GM18508 (cell line): ENCODE measurements around the gene AP3B1.

Source experiments
- ATAC-seq: cut with Tn5 transposase; IDR thresholded peaks from one replicate; pipeline ENCODE4 v1.9.1; 2021; ENCODE audit warnings: moderate number of reproducible peaks; ENCODE audit not compliant: insufficient read depth, unreplicated experiment

AP3B1 gene

DNA sequence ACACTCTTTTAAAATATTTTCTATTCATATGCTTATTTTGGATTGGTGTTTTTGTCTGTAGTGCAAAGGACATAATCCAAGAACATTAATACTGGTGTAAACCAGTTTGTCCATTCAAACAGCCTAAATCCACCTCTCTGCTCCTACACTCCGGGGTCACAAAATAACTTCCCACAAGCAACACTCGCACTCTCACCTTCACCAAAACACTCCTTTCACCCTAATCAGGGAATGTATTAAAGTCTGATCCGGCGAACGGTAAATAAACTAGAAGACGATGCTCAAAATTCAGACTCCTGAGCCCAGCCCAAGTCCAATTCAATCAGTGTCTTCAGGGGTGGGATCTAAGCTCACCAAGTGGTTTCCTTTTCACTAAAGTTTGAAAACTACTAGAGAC, 649 bp downstream of the AP3B1 start:
- no peak for ATAC-seq

- no peak for ATAC-seq
Measured at GRCh38 chr5:78291687-78292086, 2.8 kb downstream of the AP3B1 start.

DNA sequence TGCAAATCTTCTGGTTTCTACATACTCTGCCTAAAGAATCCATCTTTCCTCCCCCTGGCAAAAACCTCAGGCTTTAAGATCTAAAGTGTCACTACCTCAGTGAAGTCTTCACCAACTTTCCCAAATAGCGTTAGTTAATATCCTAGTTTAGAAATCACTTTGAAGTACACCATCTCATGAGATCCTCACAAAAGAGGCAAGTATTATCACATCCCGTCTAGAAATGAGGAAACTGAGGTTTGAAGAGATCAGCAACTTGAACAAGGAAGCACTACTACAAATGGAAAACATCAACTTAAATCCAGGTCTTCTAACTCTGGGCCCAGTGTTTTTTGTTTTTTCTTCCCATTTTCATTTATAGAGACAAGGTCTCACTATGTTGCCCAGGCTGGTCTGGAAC, 4.6 kb downstream of the AP3B1 start:
- ATAC-seq, result no peak

DNA sequence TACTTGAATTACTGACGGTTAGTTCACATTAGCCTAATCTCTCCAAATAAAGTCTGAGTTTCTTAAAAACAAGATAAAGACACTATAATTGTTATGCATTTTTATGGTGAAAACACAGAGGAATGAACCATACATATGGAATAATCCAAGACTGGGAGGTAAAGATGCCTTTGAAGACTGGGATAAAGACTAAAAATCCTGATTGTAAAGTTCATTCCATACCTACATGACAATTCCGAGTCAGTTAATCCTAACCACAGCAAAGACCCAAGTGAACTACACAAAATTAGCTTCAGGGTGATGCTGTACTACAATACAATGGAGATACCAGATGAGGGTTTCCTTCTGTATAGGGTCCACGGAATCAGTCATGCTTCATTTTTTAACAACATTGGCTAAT, 6.3 kb downstream of the AP3B1 start:
- ATAC-seq, result no peak

DNA sequence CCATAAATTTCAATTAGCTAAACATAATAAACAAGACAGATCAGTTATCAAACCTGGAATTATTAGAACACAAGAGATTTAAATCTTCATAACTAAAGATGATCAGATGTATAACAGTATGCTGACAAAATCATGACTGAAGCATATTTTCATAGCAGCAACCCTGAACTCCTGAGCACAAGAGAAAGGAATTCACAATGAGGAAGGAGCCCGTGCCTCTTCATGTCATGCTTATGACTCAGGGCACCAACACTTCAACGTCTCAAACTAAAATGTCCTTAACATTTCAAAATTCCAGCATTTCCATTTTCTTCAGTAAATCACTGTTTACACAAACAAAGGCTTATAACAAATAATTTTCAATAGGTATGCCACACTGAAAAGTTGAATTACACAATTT, 6.7 kb downstream of the AP3B1 start:
- ATAC-seq, result no peak

- ATAC-seq, result no peak
Measured at GRCh38 chr5:78287169-78287568, 7.3 kb downstream of the AP3B1 start.

DNA sequence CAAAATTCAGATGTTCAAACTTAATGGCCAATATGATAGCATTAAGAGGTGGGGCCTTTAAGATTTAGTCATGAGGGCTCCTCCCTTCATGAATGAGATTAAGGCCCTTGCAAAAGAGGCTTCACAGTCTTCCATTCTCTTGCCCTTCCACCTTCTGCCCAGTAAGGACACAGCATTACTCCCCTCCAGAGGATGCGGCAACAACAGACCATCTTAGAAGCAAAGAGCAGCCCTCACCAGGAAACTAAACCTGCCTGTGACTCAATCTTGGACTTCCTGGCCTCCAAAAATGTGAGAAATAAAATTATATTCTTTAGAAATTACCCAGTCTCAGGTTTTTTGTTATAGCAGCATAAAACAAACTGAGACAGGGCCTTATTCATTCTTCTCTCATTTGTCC, 8.2 kb downstream of the AP3B1 start:
- no peak for ATAC-seq

- no peak for ATAC-seq
Measured at GRCh38 chr5:78283802-78284201, 10.7 kb downstream of the AP3B1 start.

GRCh38 chr5:78283105-78283504, 11.4 kb downstream of the AP3B1 start:
- no peak for ATAC-seq

GRCh38 chr5:78280261-78280660, 14.2 kb downstream of the AP3B1 start:
- no peak for ATAC-seq

GRCh38 chr5:78279194-78279593, 15.3 kb downstream of the AP3B1 start:
- no peak for ATAC-seq

DNA sequence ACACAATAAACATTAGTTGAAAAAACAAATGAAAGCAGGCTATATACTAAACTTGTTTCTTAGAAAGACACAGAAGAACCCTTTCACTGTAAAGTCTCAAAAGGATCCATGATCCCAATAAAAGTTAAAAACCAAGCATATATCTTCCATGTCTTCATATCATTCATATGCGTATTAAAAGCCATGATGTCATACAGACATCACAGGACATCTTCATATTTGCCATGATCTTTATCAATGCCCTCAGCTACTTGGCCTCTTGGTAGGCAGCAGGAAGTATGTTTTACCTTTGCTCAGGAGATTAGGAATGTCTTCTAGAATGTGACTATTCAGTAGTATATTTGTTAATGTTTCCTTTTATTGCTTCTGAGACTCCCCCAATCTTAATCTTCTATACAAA, 16.8 kb downstream of the AP3B1 start:
- ATAC-seq, result no peak

GRCh38 chr5:78275998-78276543, 18.4 kb downstream of the AP3B1 start:
- no peak for ATAC-seq

GRCh38 chr5:78274540-78275197, 19.8 kb downstream of the AP3B1 start:
- no peak for ATAC-seq

- ATAC-seq, result no peak
Measured at GRCh38 chr5:78273436-78273835, 21.1 kb downstream of the AP3B1 start.

GRCh38 chr5:78271766-78272165, 22.7 kb downstream of the AP3B1 start:
- no peak for ATAC-seq

- no peak for ATAC-seq
Measured at GRCh38 chr5:78269088-78269703, 25.3 kb downstream of the AP3B1 start.

DNA sequence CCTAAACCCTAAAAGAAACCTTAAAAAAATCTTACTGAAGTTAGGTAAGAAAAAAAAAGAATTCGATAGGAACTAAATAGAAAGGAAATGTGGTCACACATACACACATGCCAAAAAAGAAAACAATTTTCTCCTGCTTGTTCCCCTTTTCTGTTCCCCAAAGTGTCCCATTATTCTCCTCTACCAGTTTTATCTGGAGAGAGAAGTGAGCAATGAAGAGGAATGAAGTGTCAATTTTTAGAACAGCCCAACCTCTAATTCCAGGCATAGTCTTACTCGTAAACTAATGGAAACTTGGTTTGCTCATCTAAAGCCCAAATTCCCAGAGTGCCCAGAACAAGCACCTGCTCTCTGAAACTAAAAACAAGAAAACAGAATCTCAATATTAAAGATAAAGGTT, 26.1 kb downstream of the AP3B1 start:
- no peak for ATAC-seq

GRCh38 chr5:78265163-78265562, 29.3 kb downstream of the AP3B1 start:
- no peak for ATAC-seq

DNA sequence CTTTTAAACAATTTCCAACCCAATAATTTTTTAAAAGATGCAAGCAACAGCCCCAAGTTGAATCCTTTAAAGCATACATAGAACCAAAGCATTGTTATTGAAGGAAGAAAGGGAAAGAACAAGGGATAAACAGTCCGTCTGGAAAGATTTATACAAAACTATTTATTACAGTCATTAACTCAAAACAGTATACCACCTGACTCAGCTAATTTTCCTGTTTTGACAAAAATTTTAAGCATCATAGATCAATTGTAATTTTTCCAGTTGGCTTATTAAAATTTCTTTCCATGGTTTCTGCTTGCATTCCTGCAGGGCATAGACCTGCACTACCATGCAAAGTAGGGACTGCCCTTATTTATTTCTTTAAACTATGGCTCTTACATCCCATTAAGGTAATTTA, 29.9 kb downstream of the AP3B1 start:
- no peak for ATAC-seq

- no peak for ATAC-seq
Measured at GRCh38 chr5:78260771-78261170, 33.7 kb downstream of the AP3B1 start.

- no peak for ATAC-seq
Measured at GRCh38 chr5:78253201-78253600, 41.3 kb downstream of the AP3B1 start.
